Mammary epithelial cell (primary cell): ENCODE data around the gene RELN.

Source experiments
- EZH2 ChIP-seq: IDR thresholded peaks from 2 replicates; pipeline ENCODE4 v1.6.1; 2012; ENCODE audit warnings: low read length, inconsistent platforms, borderline replicate concordance
- TF ChIP-seq, protein P1 (sequence below), 2 donors: IDR thresholded peaks in 1 of 2; conservative IDR thresholded peaks in 1 of 2; 2 replicates each; pipeline ENCODE4 v1.5.1; 2011 to 2012; ENCODE audit warnings: inconsistent platforms in 2 of 2, low read length in 2 of 2, mild to moderate bottlenecking in 2 of 2, control low read depth in 1 of 2, low read depth in 1 of 2; ENCODE audit not compliant: insufficient read depth in 1 of 2; ENCODE audit errors: extremely low read depth in 1 of 2

DNA sequence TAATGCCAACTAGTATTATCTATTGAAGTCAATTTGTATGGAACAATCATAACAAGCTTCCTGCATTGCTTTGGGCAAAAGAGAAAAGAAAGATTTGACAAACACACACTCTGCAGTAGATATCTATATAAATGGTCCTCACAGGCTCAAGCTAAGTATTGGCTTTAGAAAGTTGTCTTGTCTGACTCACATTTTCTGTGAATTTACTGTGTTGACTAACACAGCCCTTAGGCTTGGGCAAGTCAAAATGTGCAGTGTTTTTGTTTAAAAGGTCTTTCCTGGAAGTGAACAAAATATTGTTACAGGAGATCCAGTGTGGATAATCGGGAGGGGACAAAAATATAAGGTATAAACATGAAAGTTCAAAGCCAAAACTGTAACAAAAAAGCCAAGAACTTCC, 194.4 kb downstream of the RELN start:
- TF ChIP-seq, protein P1, sequence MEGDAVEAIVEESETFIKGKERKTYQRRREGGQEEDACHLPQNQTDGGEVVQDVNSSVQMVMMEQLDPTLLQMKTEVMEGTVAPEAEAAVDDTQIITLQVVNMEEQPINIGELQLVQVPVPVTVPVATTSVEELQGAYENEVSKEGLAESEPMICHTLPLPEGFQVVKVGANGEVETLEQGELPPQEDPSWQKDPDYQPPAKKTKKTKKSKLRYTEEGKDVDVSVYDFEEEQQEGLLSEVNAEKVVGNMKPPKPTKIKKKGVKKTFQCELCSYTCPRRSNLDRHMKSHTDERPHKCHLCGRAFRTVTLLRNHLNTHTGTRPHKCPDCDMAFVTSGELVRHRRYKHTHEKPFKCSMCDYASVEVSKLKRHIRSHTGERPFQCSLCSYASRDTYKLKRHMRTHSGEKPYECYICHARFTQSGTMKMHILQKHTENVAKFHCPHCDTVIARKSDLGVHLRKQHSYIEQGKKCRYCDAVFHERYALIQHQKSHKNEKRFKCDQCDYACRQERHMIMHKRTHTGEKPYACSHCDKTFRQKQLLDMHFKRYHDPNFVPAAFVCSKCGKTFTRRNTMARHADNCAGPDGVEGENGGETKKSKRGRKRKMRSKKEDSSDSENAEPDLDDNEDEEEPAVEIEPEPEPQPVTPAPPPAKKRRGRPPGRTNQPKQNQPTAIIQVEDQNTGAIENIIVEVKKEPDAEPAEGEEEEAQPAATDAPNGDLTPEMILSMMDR (conservative IDR thresholded peaks at IDR 0.05 in 1 of 2, IDR thresholded peaks at IDR 0.05 in 1 of 2; ENCODE audit: extremely low read depth in 1 of 2, insufficient read depth in 1 of 2, low read depth in 1 of 2, low read length in 2 of 2): no peak
- no peak for TF ChIP-seq EZH2
